Measurements from ENCODE around the gene FAM163B. TPM values are rescaled to one million over a fixed set of nuclear protein-coding genes. Genes with fewer than 3 reads are reported as not detected.

The FAM163B gene
- total and polyA plus RNA-seq, 10 donors = 0.11 to 1.0 (median 0.52) TPM; not detected in 7

- Histone ChIP-seq H3K27ac (no peak overlapping the region), H3K4me3 (no peak overlapping the region), H3K9me3 (no peaks in the 10 kb centered on the region), H3K4me1 (peaks cover 9 to 58% (median 28%) of the 10 kb centered on the region in 6 donors), H3K36me3 (no peaks in the 10 kb centered on the region), H3K27me3 (replicated peaks in 1 of 7) (peaks cover 0 to 89% (median 17%) of the 10 kb centered on the region in 7 donors)
- no peak for DNase-seq
- WGBS, 5 donors = 83 to 98% (median 89%) methylated on average over 1 to 7 of the region's 7 CpGs
- TF ChIP-seq POLR2AphosphoS5 (IDR thresholded peaks at IDR 0.05) = no peak
- no peak for TF ChIP-seq POLR2A (IDR thresholded peaks at IDR 0.05)
- TF ChIP-seq CTCF (IDR thresholded peaks at IDR 0.05 in 8 of 11, conservative IDR thresholded peaks at IDR 0.05 in 3 of 11) = no peak
- intact Hi-C loops (cut with DNase I; ENCODE audit: low total_unique reads) = loop anchor here (10.0 kb wide), 1 partner anchor 195 kb away; no protein-coding TSS in a partner anchor
Measured at GRCh38 chr9:133529874-133530273, 79.3 kb downstream of the FAM163B start.

- WGBS, 5 donors = 80 to 100% (median 89%) methylated on average over 2 to 7 of the region's 7 CpGs
- no peak for TF ChIP-seq POLR2AphosphoS5 (IDR thresholded peaks at IDR 0.05)
- TF ChIP-seq POLR2A (IDR thresholded peaks at IDR 0.05) = no peak
- no peak for TF ChIP-seq CTCF (IDR thresholded peaks at IDR 0.05 in 8 of 11, conservative IDR thresholded peaks at IDR 0.05 in 3 of 11)
- Histone ChIP-seq H3K9me3 (no peaks in the 10 kb centered on the region), H3K36me3 (no peaks in the 10 kb centered on the region), H3K4me3 (no peak overlapping the region), H3K4me1 (peaks cover 5 to 54% (median 24%) of the 10 kb centered on the region in 6 donors), H3K27me3 (replicated peaks in 1 of 7) (peaks cover 0 to 85% (median 13%) of the 10 kb centered on the region in 7 donors), H3K27ac (no peak overlapping the region)
- no peak for DNase-seq
- intact Hi-C loops (cut with DNase I; ENCODE audit: low total_unique reads) = no loop called here
Measured at GRCh38 chr9:133529457-133529856, 79.7 kb downstream of the FAM163B start.

GRCh38 chr9:133528876-133529241, 80.3 kb downstream of the FAM163B start:
- intact Hi-C loops (cut with DNase I; ENCODE audit: low total_unique reads) = no loop called here
- H3K9me3 ChIP-seq = no peaks in the 10 kb centered on the region
- H3K27ac ChIP-seq = no peak overlapping the region

More at GRCh38 chr9:133528876-133529241, 80.3 kb downstream of the FAM163B start:
- Histone ChIP-seq H3K4me3 (no peak overlapping the region), H3K27me3 (replicated peaks in 1 of 7) (peaks cover 0 to 79% (median 7%) of the 10 kb centered on the region in 7 donors), H3K4me1 (peaks cover 0 to 48% (median 18%) of the 10 kb centered on the region in 6 donors), H3K36me3 (no peaks in the 10 kb centered on the region)
- WGBS, 5 donors = 79 to 91% (median 83%) methylated on average over 7 to 11 of the region's 11 CpGs
- no peak for TF ChIP-seq CTCF (IDR thresholded peaks at IDR 0.05 in 8 of 11, conservative IDR thresholded peaks at IDR 0.05 in 3 of 11)
- no peak for TF ChIP-seq POLR2A (IDR thresholded peaks at IDR 0.05)
- TF ChIP-seq POLR2AphosphoS5 (IDR thresholded peaks at IDR 0.05) = no peak
- DNase-seq = no peak
